ENCODE measurements around the gene EPS8L2. TPM values are rescaled to one million over a fixed set of nuclear protein-coding genes. Genes with fewer than 3 reads are reported as not detected.

EPS8L2 gene
- total and polyA plus RNA-seq, 10 donors, result 4.2 to 14.7 (median 7.3) TPM

- 10 to 77% (median 56%) methylated on average over 1 to 2 of the region's 2 CpGs for WGBS, 5 donors
- TF ChIP-seq, protein P1, sequence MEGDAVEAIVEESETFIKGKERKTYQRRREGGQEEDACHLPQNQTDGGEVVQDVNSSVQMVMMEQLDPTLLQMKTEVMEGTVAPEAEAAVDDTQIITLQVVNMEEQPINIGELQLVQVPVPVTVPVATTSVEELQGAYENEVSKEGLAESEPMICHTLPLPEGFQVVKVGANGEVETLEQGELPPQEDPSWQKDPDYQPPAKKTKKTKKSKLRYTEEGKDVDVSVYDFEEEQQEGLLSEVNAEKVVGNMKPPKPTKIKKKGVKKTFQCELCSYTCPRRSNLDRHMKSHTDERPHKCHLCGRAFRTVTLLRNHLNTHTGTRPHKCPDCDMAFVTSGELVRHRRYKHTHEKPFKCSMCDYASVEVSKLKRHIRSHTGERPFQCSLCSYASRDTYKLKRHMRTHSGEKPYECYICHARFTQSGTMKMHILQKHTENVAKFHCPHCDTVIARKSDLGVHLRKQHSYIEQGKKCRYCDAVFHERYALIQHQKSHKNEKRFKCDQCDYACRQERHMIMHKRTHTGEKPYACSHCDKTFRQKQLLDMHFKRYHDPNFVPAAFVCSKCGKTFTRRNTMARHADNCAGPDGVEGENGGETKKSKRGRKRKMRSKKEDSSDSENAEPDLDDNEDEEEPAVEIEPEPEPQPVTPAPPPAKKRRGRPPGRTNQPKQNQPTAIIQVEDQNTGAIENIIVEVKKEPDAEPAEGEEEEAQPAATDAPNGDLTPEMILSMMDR (IDR thresholded peaks at IDR 0.05 in 8 of 11, conservative IDR thresholded peaks at IDR 0.05 in 3 of 11), result no peak
- no peak for TF ChIP-seq POLR2A (IDR thresholded peaks at IDR 0.05)
- TF ChIP-seq POLR2AphosphoS5 (IDR thresholded peaks at IDR 0.05), result peak in 1 of 3 donors; percentile 29
- peak overlapping the region in 6 of 8 donors; percentile 86 to 99 (median 92) for H3K27ac ChIP-seq
- intact Hi-C loops (cut with DNase I; ENCODE audit: low total_unique reads), result no loop called here
- H3K27me3 ChIP-seq (replicated peaks in 1 of 7), result no peaks in the 10 kb centered on the region
- DNase-seq, result no peak
- no peaks in the 10 kb centered on the region for H3K9me3 ChIP-seq
- peak overlapping the region in 3 of 8 donors; percentile 96 to 97 (median 96) for H3K4me3 ChIP-seq
- peaks cover 21 to 91% (median 49%) of the 10 kb centered on the region in 6 donors for H3K4me1 ChIP-seq
- H3K36me3 ChIP-seq, result peaks cover 0 to 44% (median 7%) of the 10 kb centered on the region in 6 donors
Measured at GRCh38 chr11:749731-750130, 43.7 kb downstream of the EPS8L2 start.

- H3K27ac ChIP-seq, result no peak overlapping the region
- no peaks in the 10 kb centered on the region for H3K9me3 ChIP-seq
- H3K4me1 ChIP-seq, result peaks cover 0 to 17% (median 0%) of the 10 kb centered on the region in 6 donors
- DNase-seq, result no peak
- TF ChIP-seq POLR2A (IDR thresholded peaks at IDR 0.05) (no peak), POLR2AphosphoS5 (IDR thresholded peaks at IDR 0.05) (no peak)
- TF ChIP-seq, protein P1 (IDR thresholded peaks at IDR 0.05 in 8 of 11, conservative IDR thresholded peaks at IDR 0.05 in 3 of 11), result no peak
- H3K27me3 ChIP-seq (replicated peaks in 1 of 7), result no peaks in the 10 kb centered on the region
- intact Hi-C loops (cut with DNase I; ENCODE audit: low total_unique reads), result no loop called here
- H3K36me3 ChIP-seq, result peaks cover 3 to 100% (median 92%) of the 10 kb centered on the region in 6 donors
- no peak overlapping the region for H3K4me3 ChIP-seq
Measured at GRCh38 chr11:760236-760635, 54.2 kb downstream of the EPS8L2 start.

DNA sequence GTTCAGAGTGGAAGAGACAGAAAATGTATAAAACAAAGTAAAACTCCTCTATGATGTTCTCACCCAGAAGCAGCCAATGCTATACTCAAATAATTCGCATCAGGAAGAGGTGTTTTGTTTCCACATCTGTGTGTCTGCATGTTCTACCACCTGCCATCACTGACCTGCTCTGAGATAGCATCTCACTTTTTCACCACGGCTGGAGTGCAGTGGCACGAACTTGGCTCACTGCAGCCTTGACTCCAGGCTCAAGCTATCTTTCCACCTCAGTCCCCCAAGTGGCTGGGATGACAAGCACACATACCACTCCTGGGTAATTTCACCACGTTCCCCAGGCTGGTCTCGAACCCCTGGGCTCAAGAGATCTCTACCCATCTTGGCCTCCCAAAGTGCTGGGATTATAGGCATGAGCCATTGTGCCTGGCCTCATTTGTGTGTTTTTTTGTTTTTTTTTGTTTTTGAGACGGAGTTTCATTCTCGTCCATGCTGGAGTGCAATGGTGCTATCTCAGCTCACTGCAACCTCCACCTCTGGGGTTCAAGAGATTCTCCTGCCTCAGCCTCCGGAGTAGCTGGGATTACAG, 55.6 kb downstream of the EPS8L2 start:
- H3K4me3 ChIP-seq, result no peak overlapping the region
- TF ChIP-seq POLR2A (IDR thresholded peaks at IDR 0.05), result no peak
- TF ChIP-seq POLR2AphosphoS5 (IDR thresholded peaks at IDR 0.05), result peak in 1 of 3 donors; percentile 25
- TF ChIP-seq, protein P1 (IDR thresholded peaks at IDR 0.05 in 8 of 11, conservative IDR thresholded peaks at IDR 0.05 in 3 of 11), result no peak
- H3K27me3 ChIP-seq (replicated peaks in 1 of 7), result no peaks in the 10 kb centered on the region
- intact Hi-C loops (cut with DNase I; ENCODE audit: low total_unique reads), result no loop called here
- no peak for DNase-seq
- no peaks in the 10 kb centered on the region for H3K9me3 ChIP-seq
- WGBS, 5 donors, result 89 to 96% (median 91%) methylated on average over 8 of the region's 8 CpGs
- H3K27ac ChIP-seq, result no peak overlapping the region
- peaks cover 0 to 12% (median 0%) of the 10 kb centered on the region in 6 donors for H3K4me1 ChIP-seq
- H3K36me3 ChIP-seq, result peaks cover 3 to 100% (median 92%) of the 10 kb centered on the region in 6 donors

DNA sequence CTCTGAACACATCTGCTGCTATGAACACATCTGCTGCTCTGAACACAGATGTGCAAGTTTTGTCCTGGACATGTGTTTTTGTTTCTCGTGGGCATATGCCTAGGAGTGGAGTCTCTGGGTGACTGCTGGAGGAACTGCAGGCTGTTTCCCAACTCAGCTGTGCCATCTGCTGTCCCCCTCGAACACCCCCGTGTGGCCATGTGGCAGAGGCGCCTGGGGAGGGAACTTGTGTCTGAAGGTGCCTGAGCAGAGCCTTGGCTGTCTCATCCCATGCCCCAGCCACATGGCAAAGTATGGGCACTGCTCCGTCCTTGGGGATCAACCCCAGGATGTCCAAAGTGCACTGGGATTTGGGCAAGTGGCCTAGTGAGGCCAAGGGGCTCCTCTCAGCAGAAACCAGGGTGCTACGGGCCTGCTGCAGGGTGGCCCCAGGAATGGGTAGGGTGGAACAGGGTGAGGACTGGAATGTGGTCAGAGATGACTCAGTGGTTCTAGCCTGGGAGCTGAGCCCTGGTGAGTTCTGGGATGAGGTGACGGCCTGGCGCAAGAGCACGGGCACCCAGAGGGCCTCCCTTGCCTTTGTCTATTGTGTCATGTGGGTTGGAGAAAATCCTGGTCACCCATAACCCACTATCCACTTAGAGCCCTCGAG, 56.5 kb downstream of the EPS8L2 start:
- WGBS, 5 donors, result 50 to 71% (median 51%) methylated on average over 8 to 10 of the region's 10 CpGs
- intact Hi-C loops (cut with DNase I; ENCODE audit: low total_unique reads), result no loop called here
- peak; percentile 76 for DNase-seq
- peak; percentile 35 to 59 (median 46) for TF ChIP-seq POLR2AphosphoS5 (IDR thresholded peaks at IDR 0.05)
- TF ChIP-seq POLR2A (IDR thresholded peaks at IDR 0.05), result no peak
- TF ChIP-seq, protein P1 (IDR thresholded peaks at IDR 0.05 in 8 of 11, conservative IDR thresholded peaks at IDR 0.05 in 3 of 11), result peak in 2 of 11 experiments; percentile 13 to 28
- Histone ChIP-seq H3K4me3 (no peak overlapping the region), H3K36me3 (peaks cover 3 to 100% (median 88%) of the 10 kb centered on the region in 6 donors), H3K27me3 (replicated peaks in 1 of 7) (no peaks in the 10 kb centered on the region), H3K9me3 (no peaks in the 10 kb centered on the region), H3K27ac (peak overlapping the region in 1 of 8 donors; percentile 12), H3K4me1 (peaks cover 0 to 12% (median 0%) of the 10 kb centered on the region in 6 donors)

Data from spleen (tissue), 11 donors.